MM.1S (cell line): Measurements from ENCODE around the gene HPCAL1.

Source experiments
- EZH2 ChIP-seq: fragments of 300-600 bp; sonication (generic); optimal IDR thresholded peaks from 2 replicates; pipeline ENCODE3; 2017; ENCODE audit warnings: low read depth, mild to moderate bottlenecking, antibody characterized with exemption, low read length, mixed read lengths
- EZH2phosphoT487 ChIP-seq: fragments of 300-600 bp; sonication (generic); IDR thresholded peaks from 2 replicates; pipeline ENCODE4 v1.6.1; 2018; ENCODE audit warnings: antibody characterized with exemption, low read length
- TF ChIP-seq, protein P1 (sequence below): fragments of 300-600 bp; sonication (generic); IDR thresholded peaks from 2 replicates; pipeline ENCODE4 v1.5.1; 2016; ENCODE audit warnings: antibody characterized with exemption, low read length, mixed read lengths

DNA sequence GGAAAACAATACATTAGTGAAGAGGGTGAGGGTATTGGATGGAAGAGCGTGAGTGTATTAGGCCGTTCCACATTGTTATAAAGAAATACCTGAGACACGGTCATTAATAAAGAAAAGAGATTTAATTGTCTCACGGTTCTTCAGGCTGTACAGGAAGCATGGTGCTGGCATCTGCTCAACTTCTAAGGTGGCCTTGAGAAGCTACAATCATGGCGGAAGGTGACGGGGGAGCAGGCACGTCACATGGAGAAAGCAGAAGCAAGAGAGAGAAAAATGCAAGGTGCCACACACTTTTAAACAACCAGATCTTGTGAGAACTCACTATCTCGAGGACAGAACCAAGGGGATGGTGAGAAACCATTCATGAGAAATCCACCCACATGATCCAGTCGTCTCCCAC, 18.2 kb downstream of the HPCAL1 start:
- TF ChIP-seq, protein P1, sequence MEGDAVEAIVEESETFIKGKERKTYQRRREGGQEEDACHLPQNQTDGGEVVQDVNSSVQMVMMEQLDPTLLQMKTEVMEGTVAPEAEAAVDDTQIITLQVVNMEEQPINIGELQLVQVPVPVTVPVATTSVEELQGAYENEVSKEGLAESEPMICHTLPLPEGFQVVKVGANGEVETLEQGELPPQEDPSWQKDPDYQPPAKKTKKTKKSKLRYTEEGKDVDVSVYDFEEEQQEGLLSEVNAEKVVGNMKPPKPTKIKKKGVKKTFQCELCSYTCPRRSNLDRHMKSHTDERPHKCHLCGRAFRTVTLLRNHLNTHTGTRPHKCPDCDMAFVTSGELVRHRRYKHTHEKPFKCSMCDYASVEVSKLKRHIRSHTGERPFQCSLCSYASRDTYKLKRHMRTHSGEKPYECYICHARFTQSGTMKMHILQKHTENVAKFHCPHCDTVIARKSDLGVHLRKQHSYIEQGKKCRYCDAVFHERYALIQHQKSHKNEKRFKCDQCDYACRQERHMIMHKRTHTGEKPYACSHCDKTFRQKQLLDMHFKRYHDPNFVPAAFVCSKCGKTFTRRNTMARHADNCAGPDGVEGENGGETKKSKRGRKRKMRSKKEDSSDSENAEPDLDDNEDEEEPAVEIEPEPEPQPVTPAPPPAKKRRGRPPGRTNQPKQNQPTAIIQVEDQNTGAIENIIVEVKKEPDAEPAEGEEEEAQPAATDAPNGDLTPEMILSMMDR = no peak
- TF ChIP-seq EZH2 = no peak
- no peak for TF ChIP-seq EZH2phosphoT487
